Body of pancreas (tissue), 4 donors: ENCODE data around the gene RASSF10.

Experiments used
- CTCF ChIP-seq, 7 experiments: fragments of 450-650 bp in 4 of 7; fragments of 200-600 bp in 3 of 7; sonication (generic) in 3 of 7; IDR thresholded peaks; one replicate each; pipeline ENCODE4 v1.5.1; 2016 to 2019; ENCODE audit warnings: antibody characterized with exemption in 7 of 7
- POLR2A ChIP-seq, 3 donors: fragments of 450-650 bp; IDR thresholded peaks; one replicate each; pipeline ENCODE4 v1.6.1; 2016; ENCODE audit warnings: antibody characterized with exemption in 3 of 3, mild to moderate bottlenecking in 2 of 3

GRCh38 chr11:12966002-12966401 lies 43.1 kb upstream of the RASSF10 start:
- TF ChIP-seq CTCF (IDR thresholded peaks at IDR 0.05) = no peak
- TF ChIP-seq POLR2A (IDR thresholded peaks at IDR 0.05) = no peak
